GM18951 (cell line): ENCODE results near the gene B3GALT6.

Experiments
- POLR2A ChIP-seq: IDR thresholded peaks from 4 replicates; pipeline ENCODE4 v1.6.1; 2011; ENCODE audit warnings: mild to moderate bottlenecking; ENCODE audit not compliant: insufficient read length, insufficient read depth; ENCODE audit errors: extremely low read depth
- in situ Hi-C: fragments of 300-500 bp; cut with MboI; formaldehyde crosslinking; loops from one replicate; pipeline ENCODE4 v1.12.0; 2022; ENCODE audit warnings: low sequenced_read_pairs, mixed read lengths, inconsistent platforms; ENCODE audit not compliant: unreplicated experiment

B3GALT6 gene

GRCh38 chr1:1198423-1199140, 33.5 kb upstream of the B3GALT6 start:
- in situ Hi-C loops = no loop called here
- TF ChIP-seq POLR2A = no peak

- in situ Hi-C loops = no loop called here
Observed at GRCh38 chr1:1199141-1199960, 32.7 kb upstream of the B3GALT6 start.

GRCh38 chr1:1199961-1200875, 31.8 kb upstream of the B3GALT6 start:
- no peak for TF ChIP-seq POLR2A
- in situ Hi-C loops = no loop called here

More at GRCh38 chr1:1199141-1199960, 32.7 kb upstream of the B3GALT6 start:
- TF ChIP-seq POLR2A = no peak

- TF ChIP-seq POLR2A = no peak
- in situ Hi-C loops = no loop called here
Observed at GRCh38 chr1:1200876-1201810, 30.9 kb upstream of the B3GALT6 start.

- in situ Hi-C loops = no loop called here
- no peak for TF ChIP-seq POLR2A
Observed at GRCh38 chr1:1202831-1203560, 29.0 kb upstream of the B3GALT6 start.

- no peak for TF ChIP-seq POLR2A
- in situ Hi-C loops = no loop called here
Observed at GRCh38 chr1:1203561-1204424, 28.2 kb upstream of the B3GALT6 start.

- in situ Hi-C loops = no loop called here
- TF ChIP-seq POLR2A = no peak
Observed at GRCh38 chr1:1204425-1204920, 27.6 kb upstream of the B3GALT6 start.

- in situ Hi-C loops = no loop called here
- TF ChIP-seq POLR2A = no peak
Observed at GRCh38 chr1:1204998-1205768, 26.9 kb upstream of the B3GALT6 start.

GRCh38 chr1:1205769-1206375, 26.2 kb upstream of the B3GALT6 start:
- in situ Hi-C loops = no loop called here
- no peak for TF ChIP-seq POLR2A
